Globus pallidus (tissue), 1 donor: Measurements from ENCODE around the gene GM2A.
"Not testable (repeated sequence)": the region's sequence is repeated elsewhere in the genome, so short reads cannot be mapped to it uniquely, and the experiment has no call there.

ENCODE experiments used
- DNase-seq: peaks from one replicate; pipeline ENCODE4 v3.0.0-alpha.2; 2015; ENCODE audit warnings: low spot score

The GM2A gene

GRCh38 chr5:151227918-151228447 is 25.0 kb upstream of the GM2A start:
- no peak for DNase-seq

GRCh38 chr5:151228986-151229385 is 24.0 kb upstream of the GM2A start:
- no peak for DNase-seq

- DNase-seq = no peak
These were observed 22.8 kb upstream of the GM2A start for GRCh38 chr5:151230048-151230680.

- no peak for DNase-seq
These were observed 21.6 kb upstream of the GM2A start for GRCh38 chr5:151231359-151231758.

GRCh38 chr5:151233616-151234085 is 19.3 kb upstream of the GM2A start:
- DNase-seq = no peak

- no peak for DNase-seq
These were observed 18.3 kb upstream of the GM2A start for GRCh38 chr5:151234476-151235238.

GRCh38 chr5:151235239-151235571 is 17.8 kb upstream of the GM2A start:
- not testable (repeated sequence) for DNase-seq

GRCh38 chr5:151236888-151237287 is 16.1 kb upstream of the GM2A start:
- no peak for DNase-seq

GRCh38 chr5:151237685-151238084 is 15.3 kb upstream of the GM2A start:
- DNase-seq = no peak

- no peak for DNase-seq
These were observed 14.7 kb upstream of the GM2A start for GRCh38 chr5:151238303-151238741.

GRCh38 chr5:151239237-151239861 is 13.6 kb upstream of the GM2A start:
- peak; percentile 50 for DNase-seq

- DNase-seq = not testable (repeated sequence)
These were observed 12.6 kb upstream of the GM2A start for GRCh38 chr5:151240268-151240835.

GRCh38 chr5:151240924-151241635 is 11.9 kb upstream of the GM2A start:
- no peak for DNase-seq

- no peak for DNase-seq
These were observed 9.9 kb upstream of the GM2A start for GRCh38 chr5:151243127-151243526.

- no peak for DNase-seq
These were observed 9.4 kb upstream of the GM2A start for GRCh38 chr5:151243564-151243963.

- DNase-seq = no peak
These were observed 8.8 kb upstream of the GM2A start for GRCh38 chr5:151244206-151244605.

GRCh38 chr5:151245680-151246219 is 7.2 kb upstream of the GM2A start:
- no peak for DNase-seq

GRCh38 chr5:151248651-151249050 is 4.3 kb upstream of the GM2A start:
- DNase-seq = no peak

- DNase-seq = no peak
These were observed 3.7 kb upstream of the GM2A start for GRCh38 chr5:151249281-151249680.

- no peak for DNase-seq
These were observed 2.5 kb upstream of the GM2A start for GRCh38 chr5:151250346-151251000.

GRCh38 chr5:151251001-151251551 is 1.9 kb upstream of the GM2A start:
- no peak for DNase-seq
